Stomach (tissue), 9 donors: Measurements from ENCODE around the gene PDK1. TPM values are rescaled to one million over a fixed set of nuclear protein-coding genes. Genes with fewer than 3 reads are reported as not detected.

Experiments used
- DNase-seq, 2 donors: peaks; one replicate each; pipeline versions ENCODE4 v3.0.0 to v3.0.0-alpha.2; 2013 to 2019
- H3K27ac ChIP-seq, 5 donors: fragments of 200-600 bp in 4 of 5; sonication (generic) in 4 of 5; one replicate each; pipeline ENCODE4 v1.5.1; 2013 to 2019; ENCODE audit warnings: mild to moderate bottlenecking in 1 of 5, moderate library complexity in 1 of 5
- H3K27me3 ChIP-seq, 3 donors: fragments of 200-600 bp; sonication (generic); one replicate each; pipeline ENCODE4 v1.5.1; 2017 to 2019; ENCODE audit warnings: mixed run types in 1 of 3
- H3K36me3 ChIP-seq, 4 donors: fragments of 200-600 bp; sonication (generic); 1 replicate in 3 of 4; 2 replicates in 1 of 4; pipeline ENCODE4 v1.5.1; 2016 to 2019
- H3K4me1 ChIP-seq, 4 donors: fragments of 200-600 bp; sonication (generic); one replicate each; pipeline ENCODE4 v1.5.1; 2016 to 2019
- H3K4me3 ChIP-seq, 4 donors: fragments of 200-600 bp; sonication (generic) in 3 of 4; one replicate each; pipeline ENCODE4 v1.5.1; 2016 to 2019; ENCODE audit warnings: mild to moderate bottlenecking in 1 of 4
- H3K9me3 ChIP-seq, 4 donors: fragments of 200-600 bp; sonication (generic); one replicate each; pipeline ENCODE4 v1.5.1; 2016 to 2019
- CTCF ChIP-seq, 7 experiments: fragments of 450-650 bp in 4 of 7; fragments of 200-600 bp in 3 of 7; sonication (generic) in 3 of 7; IDR thresholded peaks; one replicate each; pipeline ENCODE4 v1.5.1; 2016 to 2019; ENCODE audit warnings: antibody characterized with exemption in 7 of 7, control low read depth in 2 of 7, mild to moderate bottlenecking in 1 of 7
- EP300 ChIP-seq: sonication (generic); formaldehyde crosslinking; IDR thresholded peaks from one replicate; pipeline ENCODE4 v1.6.1; 2017; ENCODE audit warnings: antibody characterized with exemption
- POLR2A ChIP-seq, 4 donors: fragments of 450-650 bp; IDR thresholded peaks; one replicate each; pipeline ENCODE4 v1.6.1; 2016; ENCODE audit warnings: antibody characterized with exemption in 4 of 4, control low read depth in 2 of 4, mild to moderate bottlenecking in 1 of 4, moderate library complexity in 1 of 4
- POLR2AphosphoS5 ChIP-seq, 3 donors: sonication (generic); formaldehyde crosslinking; IDR thresholded peaks; one replicate each; pipeline ENCODE4 v1.6.1; 2016; ENCODE audit warnings: antibody characterized with exemption in 3 of 3
- WGBS, 5 donors: extraction: QIAGEN DNeasy Blood & Tissue Kit in 3 of 5; methylation state at CpG; one replicate each; pipeline versions ENCODE4 v1.1.5 to v1.1.7; 2013 to 2018; 5-methylcytosine and 5-hydroxymethylcytosine counted together
- intact Hi-C: fragments of 100-400 bp; cut with DNase I; formaldehyde crosslinking; loops from one replicate; pipeline ENCODE4 v1.15.1; 2023; ENCODE audit warnings: low total_unique reads
- polyA plus RNA-seq, 3 donors: library from polyadenylated mRNA; stranded (reverse); fragments of 200-250 nt; gene quantifications; one replicate each; pipeline ENCODE4 v1.2.3, GENCODE V29; 2013
- total RNA-seq, 5 donors: library from RNA; depleted of rRNA; stranded (reverse); fragments of >200 nt; gene quantifications; one replicate each; pipeline versions ENCODE4 v1.1.0 to v1.2.3, GENCODE V29; 2014 to 2016
- donor health status: healthy with polysubstance abuse.
- donor health status: Bipolar disorder and iron deficiency.
- donor health status: healthy.

Gene PDK1
- total and polyA plus RNA-seq, 8 donors: 2.8 to 133 (median 10.5) TPM

- Histone ChIP-seq H3K27ac (no peak overlapping the region), H3K27me3 (no peaks in the 10 kb centered on the region), H3K4me3 (no peak overlapping the region), H3K4me1 (no peaks in the 10 kb centered on the region), H3K36me3 (peaks cover 4 to 76% (median 58%) of the 10 kb centered on the region in 4 donors), H3K9me3 (peaks cover 0 to 46% (median 27%) of the 10 kb centered on the region in 4 donors)
- no peak for DNase-seq
- no peak for TF ChIP-seq CTCF (IDR thresholded peaks at IDR 0.05)
- TF ChIP-seq EP300: no peak
- no peak for TF ChIP-seq POLR2A (IDR thresholded peaks at IDR 0.05)
- no peak for TF ChIP-seq POLR2AphosphoS5 (IDR thresholded peaks at IDR 0.05)
- 90 to 97% (median 93%) methylated on average over 1 of the region's 1 CpG for WGBS, 5 donors
- intact Hi-C loops: no loop called here
Measured at GRCh38 chr2:172574965-172575364, 19.1 kb downstream of the PDK1 start.

GRCh38 chr2:172578054-172578453 lies 22.2 kb downstream of the PDK1 start:
- Histone ChIP-seq H3K36me3 (peaks cover 5 to 73% (median 51%) of the 10 kb centered on the region in 4 donors), H3K4me1 (no peaks in the 10 kb centered on the region), H3K27me3 (no peaks in the 10 kb centered on the region), H3K27ac (no peak overlapping the region), H3K4me3 (no peak overlapping the region), H3K9me3 (peaks cover 0 to 46% (median 27%) of the 10 kb centered on the region in 4 donors)
- TF ChIP-seq EP300 (no peak), POLR2A (IDR thresholded peaks at IDR 0.05) (no peak), CTCF (IDR thresholded peaks at IDR 0.05) (no peak), POLR2AphosphoS5 (IDR thresholded peaks at IDR 0.05) (no peak)
- no peak for DNase-seq
- WGBS, 5 donors: 91 to 100% (median 99%) methylated on average over 1 of the region's 1 CpG
- intact Hi-C loops: no loop called here

GRCh38 chr2:172578860-172579512 lies 23.1 kb downstream of the PDK1 start:
- intact Hi-C loops: no loop called here
- DNase-seq: no peak
- no peaks in the 10 kb centered on the region for H3K27me3 ChIP-seq
- H3K27ac ChIP-seq: no peak overlapping the region
- H3K4me1 ChIP-seq: no peaks in the 10 kb centered on the region
- H3K9me3 ChIP-seq: peaks cover 0 to 42% (median 27%) of the 10 kb centered on the region in 4 donors
- no peak overlapping the region for H3K4me3 ChIP-seq
- TF ChIP-seq EP300 (no peak), POLR2AphosphoS5 (IDR thresholded peaks at IDR 0.05) (no peak), CTCF (IDR thresholded peaks at IDR 0.05) (no peak), POLR2A (IDR thresholded peaks at IDR 0.05) (no peak)
- peaks cover 5 to 65% (median 46%) of the 10 kb centered on the region in 4 donors for H3K36me3 ChIP-seq
- 90 to 100% (median 96%) methylated on average over 2 of the region's 2 CpGs for WGBS, 5 donors

- Histone ChIP-seq H3K4me1 (no peaks in the 10 kb centered on the region), H3K27me3 (no peaks in the 10 kb centered on the region), H3K4me3 (no peak overlapping the region), H3K9me3 (peaks cover 0 to 27% (median 14%) of the 10 kb centered on the region in 4 donors), H3K36me3 (peaks cover 5 to 49% (median 40%) of the 10 kb centered on the region in 4 donors), H3K27ac (no peak overlapping the region)
- no peak for DNase-seq
- no peak for TF ChIP-seq CTCF (IDR thresholded peaks at IDR 0.05)
- TF ChIP-seq POLR2A (IDR thresholded peaks at IDR 0.05): no peak
- TF ChIP-seq EP300: no peak
- intact Hi-C loops: no loop called here
Measured at GRCh38 chr2:172580544-172580943, 24.7 kb downstream of the PDK1 start.
